HG02798 (cell line): ENCODE results near the gene ADIPOR2.
"Not testable (repeated sequence)": the region's sequence is repeated elsewhere in the genome, so short reads cannot be mapped to it uniquely, and the experiment has no call there.

Source experiments
- ATAC-seq: cut with Tn5 transposase; IDR thresholded peaks from one replicate; pipeline ENCODE4 v1.9.1; 2021; ENCODE audit warnings: mild to moderate bottlenecking; ENCODE audit not compliant: unreplicated experiment, poor library complexity

The ADIPOR2 gene

GRCh38 chr12:1731019-1731687, 40.3 kb downstream of the ADIPOR2 start:
- no peak for ATAC-seq

- ATAC-seq = not testable (repeated sequence)
Measured at GRCh38 chr12:1731688-1732078, 40.8 kb downstream of the ADIPOR2 start.

- ATAC-seq = no peak
Measured at GRCh38 chr12:1732914-1733313, 42.0 kb downstream of the ADIPOR2 start.

GRCh38 chr12:1733712-1734111, 42.8 kb downstream of the ADIPOR2 start:
- ATAC-seq = not testable (repeated sequence)

- no peak for ATAC-seq
Measured at GRCh38 chr12:1737652-1738286, 46.9 kb downstream of the ADIPOR2 start.

- no peak for ATAC-seq
Measured at GRCh38 chr12:1738446-1738845, 47.6 kb downstream of the ADIPOR2 start.

- no peak for ATAC-seq
Measured at GRCh38 chr12:1739368-1739767, 48.5 kb downstream of the ADIPOR2 start.

GRCh38 chr12:1740161-1740948, 49.5 kb downstream of the ADIPOR2 start:
- no peak for ATAC-seq

- ATAC-seq = no peak
Measured at GRCh38 chr12:1741154-1741949, 50.5 kb downstream of the ADIPOR2 start.

- no peak for ATAC-seq
Measured at GRCh38 chr12:1744932-1745331, 54.1 kb downstream of the ADIPOR2 start.

GRCh38 chr12:1747609-1748008, 56.7 kb downstream of the ADIPOR2 start:
- no peak for ATAC-seq

- ATAC-seq = no peak
Measured at GRCh38 chr12:1749019-1749418, 58.1 kb downstream of the ADIPOR2 start.

GRCh38 chr12:1750300-1750699, 59.4 kb downstream of the ADIPOR2 start:
- no peak for ATAC-seq

GRCh38 chr12:1758376-1758775, 67.5 kb downstream of the ADIPOR2 start:
- ATAC-seq = no peak

GRCh38 chr12:1758887-1759286, 68.0 kb downstream of the ADIPOR2 start:
- ATAC-seq = no peak

- ATAC-seq = no peak
Measured at GRCh38 chr12:1760566-1761382, 69.9 kb downstream of the ADIPOR2 start.

- ATAC-seq = no peak
Measured at GRCh38 chr12:1761857-1762256, 71.0 kb downstream of the ADIPOR2 start.

- no peak for ATAC-seq
Measured at GRCh38 chr12:1763153-1763552, 72.3 kb downstream of the ADIPOR2 start.

GRCh38 chr12:1766110-1766509, 75.2 kb downstream of the ADIPOR2 start:
- no peak for ATAC-seq
